ENCODE results near the gene ALDH1B1.

- no peak for TF ChIP-seq CTCF (IDR thresholded peaks at IDR 0.05; ENCODE audit: borderline replicate concordance, extremely low read depth, low read length, poor library complexity, severe bottlenecking)
- TF ChIP-seq EZH2 (IDR thresholded peaks at IDR 0.05; ENCODE audit: borderline replicate concordance, low read depth, low read length, severe bottlenecking): no peak
Measured at GRCh38 chr9:38361473-38361850, 31.0 kb upstream of the ALDH1B1 start.

Measured in DND-41 (cell line).